ENCODE results near the gene IFIT2. TPM values are rescaled to one million over a fixed set of nuclear protein-coding genes. Genes with fewer than 3 reads are reported as not detected.

IFIT2 gene
- total and polyA plus RNA-seq, 2 experiments from 2014 or later: 0.10 TPM; not detected in 1

GRCh38 chr10:89275383-89275782, 26.5 kb upstream of the IFIT2 start:
- Histone ChIP-seq H3K36me3 (ENCODE audit: insufficient read depth) (no peaks in the 10 kb centered on the region), H3K4me2 (no peak overlapping the region), H3K9me2 (ENCODE audit: insufficient read depth) (0 out of 2 replicates have a peak, but pooled peaks cover 8% of the 10 kb centered on the region), H3K4me3 (no peak overlapping the region), H3F3A (replicated peaks; ENCODE audit: low read depth) (no peaks in the 10 kb centered on the region), H3K27ac (ENCODE audit: low read depth) (no peak overlapping the region), H3K4me1 (ENCODE audit: insufficient read depth) (no peaks in the 10 kb centered on the region; the same call in 1 of the 2 replicates), H2AFZ (peak overlapping the region; percentile 47; the same call in 1 of the 2 replicates), H3K27me3 (ENCODE audit: insufficient read depth) (no peaks in the 10 kb centered on the region), H4K20me1 (replicated peaks; ENCODE audit: insufficient read depth) (no peaks in the 10 kb centered on the region), H3K79me2 (replicated peaks; ENCODE audit: insufficient read depth) (no peaks in the 10 kb centered on the region)
- TF ChIP-seq ZNF114 (CRISPR knock-in tag; IDR thresholded peaks at IDR 0.05) (no peak), JUNB (IDR thresholded peaks at IDR 0.05; ENCODE audit: unreplicated experiment) (no peak), ZNF331 (CRISPR knock-in tag; IDR thresholded peaks at IDR 0.05; ENCODE audit: low read depth) (no peak), POLR2AphosphoS5 (IDR thresholded peaks at IDR 0.05; ENCODE audit: low read depth) (no peak), EZH2phosphoT487 (IDR thresholded peaks at IDR 0.05; ENCODE audit: unreplicated experiment) (no peak), STAT1 (IDR thresholded peaks at IDR 0.05; ENCODE audit: unreplicated experiment) (no peak), CTCF (conservative IDR thresholded peaks at IDR 0.05; ENCODE audit: low read depth in 2 of 2) (no peak), EZH2 (IDR thresholded peaks at IDR 0.05; ENCODE audit: low read depth, unreplicated experiment) (no peak), CREB1 (CRISPR knock-in tag; IDR thresholded peaks at IDR 0.05; ENCODE audit: low read depth) (no peak)
- TF ChIP-seq, protein P1, sequence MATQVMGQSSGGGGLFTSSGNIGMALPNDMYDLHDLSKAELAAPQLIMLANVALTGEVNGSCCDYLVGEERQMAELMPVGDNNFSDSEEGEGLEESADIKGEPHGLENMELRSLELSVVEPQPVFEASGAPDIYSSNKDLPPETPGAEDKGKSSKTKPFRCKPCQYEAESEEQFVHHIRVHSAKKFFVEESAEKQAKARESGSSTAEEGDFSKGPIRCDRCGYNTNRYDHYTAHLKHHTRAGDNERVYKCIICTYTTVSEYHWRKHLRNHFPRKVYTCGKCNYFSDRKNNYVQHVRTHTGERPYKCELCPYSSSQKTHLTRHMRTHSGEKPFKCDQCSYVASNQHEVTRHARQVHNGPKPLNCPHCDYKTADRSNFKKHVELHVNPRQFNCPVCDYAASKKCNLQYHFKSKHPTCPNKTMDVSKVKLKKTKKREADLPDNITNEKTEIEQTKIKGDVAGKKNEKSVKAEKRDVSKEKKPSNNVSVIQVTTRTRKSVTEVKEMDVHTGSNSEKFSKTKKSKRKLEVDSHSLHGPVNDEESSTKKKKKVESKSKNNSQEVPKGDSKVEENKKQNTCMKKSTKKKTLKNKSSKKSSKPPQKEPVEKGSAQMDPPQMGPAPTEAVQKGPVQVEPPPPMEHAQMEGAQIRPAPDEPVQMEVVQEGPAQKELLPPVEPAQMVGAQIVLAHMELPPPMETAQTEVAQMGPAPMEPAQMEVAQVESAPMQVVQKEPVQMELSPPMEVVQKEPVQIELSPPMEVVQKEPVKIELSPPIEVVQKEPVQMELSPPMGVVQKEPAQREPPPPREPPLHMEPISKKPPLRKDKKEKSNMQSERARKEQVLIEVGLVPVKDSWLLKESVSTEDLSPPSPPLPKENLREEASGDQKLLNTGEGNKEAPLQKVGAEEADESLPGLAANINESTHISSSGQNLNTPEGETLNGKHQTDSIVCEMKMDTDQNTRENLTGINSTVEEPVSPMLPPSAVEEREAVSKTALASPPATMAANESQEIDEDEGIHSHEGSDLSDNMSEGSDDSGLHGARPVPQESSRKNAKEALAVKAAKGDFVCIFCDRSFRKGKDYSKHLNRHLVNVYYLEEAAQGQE (IDR thresholded peaks at IDR 0.05; ENCODE audit: unreplicated experiment): no peak
- TF ChIP-seq, protein P2, sequence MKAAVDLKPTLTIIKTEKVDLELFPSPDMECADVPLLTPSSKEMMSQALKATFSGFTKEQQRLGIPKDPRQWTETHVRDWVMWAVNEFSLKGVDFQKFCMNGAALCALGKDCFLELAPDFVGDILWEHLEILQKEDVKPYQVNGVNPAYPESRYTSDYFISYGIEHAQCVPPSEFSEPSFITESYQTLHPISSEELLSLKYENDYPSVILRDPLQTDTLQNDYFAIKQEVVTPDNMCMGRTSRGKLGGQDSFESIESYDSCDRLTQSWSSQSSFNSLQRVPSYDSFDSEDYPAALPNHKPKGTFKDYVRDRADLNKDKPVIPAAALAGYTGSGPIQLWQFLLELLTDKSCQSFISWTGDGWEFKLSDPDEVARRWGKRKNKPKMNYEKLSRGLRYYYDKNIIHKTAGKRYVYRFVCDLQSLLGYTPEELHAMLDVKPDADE (IDR thresholded peaks at IDR 0.05): no peak
- TF ChIP-seq, protein P3, sequence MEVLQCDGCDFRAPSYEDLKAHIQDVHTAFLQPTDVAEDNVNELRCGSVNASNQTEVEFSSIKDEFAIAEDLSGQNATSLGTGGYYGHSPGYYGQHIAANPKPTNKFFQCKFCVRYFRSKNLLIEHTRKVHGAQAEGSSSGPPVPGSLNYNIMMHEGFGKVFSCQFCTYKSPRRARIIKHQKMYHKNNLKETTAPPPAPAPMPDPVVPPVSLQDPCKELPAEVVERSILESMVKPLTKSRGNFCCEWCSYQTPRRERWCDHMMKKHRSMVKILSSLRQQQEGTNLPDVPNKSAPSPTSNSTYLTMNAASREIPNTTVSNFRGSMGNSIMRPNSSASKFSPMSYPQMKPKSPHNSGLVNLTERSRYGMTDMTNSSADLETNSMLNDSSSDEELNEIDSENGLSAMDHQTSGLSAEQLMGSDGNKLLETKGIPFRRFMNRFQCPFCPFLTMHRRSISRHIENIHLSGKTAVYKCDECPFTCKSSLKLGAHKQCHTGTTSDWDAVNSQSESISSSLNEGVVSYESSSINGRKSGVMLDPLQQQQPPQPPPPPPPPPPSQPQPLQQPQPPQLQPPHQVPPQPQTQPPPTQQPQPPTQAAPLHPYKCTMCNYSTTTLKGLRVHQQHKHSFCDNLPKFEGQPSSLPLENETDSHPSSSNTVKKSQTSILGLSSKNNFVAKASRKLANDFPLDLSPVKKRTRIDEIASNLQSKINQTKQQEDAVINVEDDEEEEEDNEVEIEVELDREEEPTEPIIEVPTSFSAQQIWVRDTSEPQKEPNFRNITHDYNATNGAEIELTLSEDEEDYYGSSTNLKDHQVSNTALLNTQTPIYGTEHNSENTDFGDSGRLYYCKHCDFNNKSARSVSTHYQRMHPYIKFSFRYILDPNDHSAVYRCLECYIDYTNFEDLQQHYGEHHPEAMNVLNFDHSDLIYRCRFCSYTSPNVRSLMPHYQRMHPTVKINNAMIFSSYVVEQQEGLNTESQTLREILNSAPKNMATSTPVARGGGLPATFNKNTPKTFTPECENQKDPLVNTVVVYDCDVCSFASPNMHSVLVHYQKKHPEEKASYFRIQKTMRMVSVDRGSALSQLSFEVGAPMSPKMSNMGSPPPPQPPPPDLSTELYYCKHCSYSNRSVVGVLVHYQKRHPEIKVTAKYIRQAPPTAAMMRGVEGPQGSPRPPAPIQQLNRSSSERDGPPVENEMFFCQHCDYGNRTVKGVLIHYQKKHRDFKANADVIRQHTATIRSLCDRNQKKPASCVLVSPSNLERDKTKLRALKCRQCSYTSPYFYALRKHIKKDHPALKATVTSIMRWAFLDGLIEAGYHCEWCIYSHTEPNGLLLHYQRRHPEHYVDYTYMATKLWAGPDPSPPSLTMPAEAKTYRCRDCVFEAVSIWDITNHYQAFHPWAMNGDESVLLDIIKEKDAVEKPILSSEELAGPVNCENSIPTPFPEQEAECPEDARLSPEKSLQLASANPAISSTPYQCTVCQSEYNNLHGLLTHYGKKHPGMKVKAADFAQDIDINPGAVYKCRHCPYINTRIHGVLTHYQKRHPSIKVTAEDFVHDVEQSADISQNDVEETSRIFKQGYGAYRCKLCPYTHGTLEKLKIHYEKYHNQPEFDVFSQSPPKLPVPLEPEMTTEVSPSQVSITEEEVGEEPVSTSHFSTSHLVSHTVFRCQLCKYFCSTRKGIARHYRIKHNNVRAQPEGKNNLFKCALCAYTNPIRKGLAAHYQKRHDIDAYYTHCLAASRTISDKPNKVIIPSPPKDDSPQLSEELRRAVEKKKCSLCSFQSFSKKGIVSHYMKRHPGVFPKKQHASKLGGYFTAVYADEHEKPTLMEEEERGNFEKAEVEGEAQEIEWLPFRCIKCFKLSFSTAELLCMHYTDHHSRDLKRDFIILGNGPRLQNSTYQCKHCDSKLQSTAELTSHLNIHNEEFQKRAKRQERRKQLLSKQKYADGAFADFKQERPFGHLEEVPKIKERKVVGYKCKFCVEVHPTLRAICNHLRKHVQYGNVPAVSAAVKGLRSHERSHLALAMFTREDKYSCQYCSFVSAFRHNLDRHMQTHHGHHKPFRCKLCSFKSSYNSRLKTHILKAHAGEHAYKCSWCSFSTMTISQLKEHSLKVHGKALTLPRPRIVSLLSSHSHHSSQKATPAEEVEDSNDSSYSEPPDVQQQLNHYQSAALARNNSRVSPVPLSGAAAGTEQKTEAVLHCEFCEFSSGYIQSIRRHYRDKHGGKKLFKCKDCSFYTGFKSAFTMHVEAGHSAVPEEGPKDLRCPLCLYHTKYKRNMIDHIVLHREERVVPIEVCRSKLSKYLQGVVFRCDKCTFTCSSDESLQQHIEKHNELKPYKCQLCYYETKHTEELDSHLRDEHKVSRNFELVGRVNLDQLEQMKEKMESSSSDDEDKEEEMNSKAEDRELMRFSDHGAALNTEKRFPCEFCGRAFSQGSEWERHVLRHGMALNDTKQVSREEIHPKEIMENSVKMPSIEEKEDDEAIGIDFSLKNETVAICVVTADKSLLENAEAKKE (CRISPR knock-in tag; IDR thresholded peaks at IDR 0.05): no peak
- H3K9me3 Mint-ChIP-seq: no peaks in the 10 kb centered on the region
- H3K36me3 Mint-ChIP-seq (ENCODE audit: low read depth): no peaks in the 10 kb centered on the region
- DNase-seq (ENCODE audit: low spot score) (no peak), ATAC-seq (no peak)
- H3K27me3 Mint-ChIP-seq (ENCODE audit: insufficient read depth, low read depth, poor library complexity): no peaks in the 10 kb centered on the region
- peaks cover 3% of the 10 kb centered on the region; the same call in 2 of the 3 replicates for H3K4me1 Mint-ChIP-seq
- H3K4me3 Mint-ChIP-seq: no peak overlapping the region
- H3K27ac Mint-ChIP-seq: no peak overlapping the region

All from GM23338 (cell line).